ENCODE results near the gene LOXHD1.

DNA sequence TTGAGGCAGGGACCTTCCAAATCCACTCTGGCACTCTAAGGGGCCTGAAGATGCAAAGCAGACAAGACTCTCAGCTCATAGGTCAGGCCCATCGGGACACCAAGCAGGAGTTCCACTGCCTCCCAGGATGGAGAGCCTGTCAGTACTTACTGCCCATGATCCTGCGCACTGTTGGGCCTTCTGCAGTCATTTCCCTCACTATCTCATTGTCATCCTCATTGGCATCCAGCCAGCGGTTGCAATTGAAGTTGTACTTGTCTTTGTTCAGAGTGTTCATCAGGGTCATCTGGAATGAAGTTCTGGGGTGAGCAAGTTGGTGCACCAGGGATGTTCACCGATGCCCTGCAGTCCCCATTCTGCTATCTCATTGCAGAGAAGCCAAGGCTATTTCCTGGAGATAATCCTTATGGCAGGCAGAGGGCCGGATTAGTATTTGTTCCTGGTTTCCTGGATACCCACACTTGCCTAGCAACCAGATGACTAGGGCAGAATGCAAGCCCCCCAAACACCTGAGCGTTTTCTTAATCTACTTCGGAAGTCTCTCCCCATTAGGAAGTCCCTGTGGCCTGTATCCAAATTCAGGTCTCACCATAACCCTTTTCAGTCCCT lies 65.1 kb downstream of the LOXHD1 start:
- TF ChIP-seq, protein P1, sequence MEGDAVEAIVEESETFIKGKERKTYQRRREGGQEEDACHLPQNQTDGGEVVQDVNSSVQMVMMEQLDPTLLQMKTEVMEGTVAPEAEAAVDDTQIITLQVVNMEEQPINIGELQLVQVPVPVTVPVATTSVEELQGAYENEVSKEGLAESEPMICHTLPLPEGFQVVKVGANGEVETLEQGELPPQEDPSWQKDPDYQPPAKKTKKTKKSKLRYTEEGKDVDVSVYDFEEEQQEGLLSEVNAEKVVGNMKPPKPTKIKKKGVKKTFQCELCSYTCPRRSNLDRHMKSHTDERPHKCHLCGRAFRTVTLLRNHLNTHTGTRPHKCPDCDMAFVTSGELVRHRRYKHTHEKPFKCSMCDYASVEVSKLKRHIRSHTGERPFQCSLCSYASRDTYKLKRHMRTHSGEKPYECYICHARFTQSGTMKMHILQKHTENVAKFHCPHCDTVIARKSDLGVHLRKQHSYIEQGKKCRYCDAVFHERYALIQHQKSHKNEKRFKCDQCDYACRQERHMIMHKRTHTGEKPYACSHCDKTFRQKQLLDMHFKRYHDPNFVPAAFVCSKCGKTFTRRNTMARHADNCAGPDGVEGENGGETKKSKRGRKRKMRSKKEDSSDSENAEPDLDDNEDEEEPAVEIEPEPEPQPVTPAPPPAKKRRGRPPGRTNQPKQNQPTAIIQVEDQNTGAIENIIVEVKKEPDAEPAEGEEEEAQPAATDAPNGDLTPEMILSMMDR (IDR thresholded peaks at IDR 0.05 in 4 of 5, conservative IDR thresholded peaks at IDR 0.05 in 1 of 5), result no peak
- no peak for TF ChIP-seq POLR2A (IDR thresholded peaks at IDR 0.05)

Measured in gastrocnemius medialis (tissue), 4 donors.